Thyroid gland (tissue), 4 donors: ENCODE data around the gene ARL10. TPM values are rescaled to one million over a fixed set of nuclear protein-coding genes. Genes with fewer than 3 reads are reported as not detected.

ENCODE experiments used
- DNase-seq, 2 donors: peaks; one replicate each; pipeline ENCODE4 v3.0.0-alpha.2; 2019
- H3K27ac ChIP-seq, 3 donors: fragments of 200-600 bp; sonication (generic); 1 replicate in 2 of 3; 2 replicates in 1 of 3; pipeline ENCODE4 v1.5.1; 2016 to 2019; ENCODE audit warnings: mild to moderate bottlenecking in 1 of 3, moderate library complexity in 1 of 3
- H3K27me3 ChIP-seq: fragments of 200-600 bp; sonication (generic); one replicate; pipeline ENCODE4 v1.5.1; 2019
- H3K36me3 ChIP-seq, 2 donors: fragments of 200-600 bp; sonication (generic); one replicate each; pipeline ENCODE4 v1.5.1; 2016 to 2019
- H3K4me1 ChIP-seq, 2 donors: fragments of 200-600 bp; sonication (generic); one replicate each; pipeline ENCODE4 v1.5.1; 2017 to 2019
- H3K4me3 ChIP-seq, 3 donors: fragments of 200-600 bp; sonication (generic); replicated peaks in 1 of 3; 1 replicate in 2 of 3; 2 replicates in 1 of 3; pipeline ENCODE4 v1.5.1; 2016; ENCODE audit warnings: mild to moderate bottlenecking in 1 of 3
- H3K9me3 ChIP-seq: fragments of 200-600 bp; sonication (generic); one replicate; pipeline ENCODE4 v1.5.1; 2017
- CTCF ChIP-seq, 6 experiments: fragments of 200-600 bp in 3 of 6; fragments of 450-650 bp in 3 of 6; sonication (generic) in 3 of 6; IDR thresholded peaks; one replicate each; pipeline ENCODE4 v1.5.1; 2016 to 2019; ENCODE audit warnings: antibody characterized with exemption in 6 of 6, mild to moderate bottlenecking in 2 of 6, inconsistent platforms in 1 of 6, moderate library complexity in 1 of 6
- POLR2A ChIP-seq, 2 donors: fragments of 450-650 bp; IDR thresholded peaks; one replicate each; pipeline ENCODE4 v1.6.1; 2017; ENCODE audit warnings: antibody characterized with exemption in 2 of 2, mild to moderate bottlenecking in 2 of 2, moderate library complexity in 1 of 2
- WGBS, 2 donors: methylation state at CpG; one replicate each; pipeline ENCODE4 v1.1.5; 2017; 5-methylcytosine and 5-hydroxymethylcytosine counted together
- intact Hi-C: fragments of 100-400 bp; cut with DNase I; formaldehyde crosslinking; loops from one replicate; pipeline ENCODE4 v1.15.1; 2023
- total RNA-seq, 4 donors: library from RNA; depleted of rRNA; stranded (reverse); fragments of >200 nt; gene quantifications; one replicate each; pipeline ENCODE4 v1.2.3, GENCODE V29; 2016

ARL10 gene
- total RNA-seq, 4 donors from 2014 or later, result 2.1 to 11.0 (median 2.8) TPM

- Histone ChIP-seq H3K36me3 (no peaks in the 10 kb centered on the region), H3K4me3 (no peak overlapping the region), H3K9me3 (no peaks in the 10 kb centered on the region), H3K27ac (no peak overlapping the region), H3K27me3 (no peaks in the 10 kb centered on the region), H3K4me1 (no peaks in the 10 kb centered on the region)
- intact Hi-C loops, result no loop called here
- no peak for TF ChIP-seq POLR2A (IDR thresholded peaks at IDR 0.05)
- no peak for TF ChIP-seq CTCF (IDR thresholded peaks at IDR 0.05)
- DNase-seq, result no peak
These were observed 31.1 kb upstream of the ARL10 start for GRCh38 chr5:176334031-176334770.

GRCh38 chr5:176337913-176338312 is 27.4 kb upstream of the ARL10 start:
- no peaks in the 10 kb centered on the region for H3K36me3 ChIP-seq
- no peak for TF ChIP-seq POLR2A (IDR thresholded peaks at IDR 0.05)
- TF ChIP-seq CTCF (IDR thresholded peaks at IDR 0.05), result no peak
- no peaks in the 10 kb centered on the region for H3K4me1 ChIP-seq
- intact Hi-C loops, result no loop called here
- no peak overlapping the region for H3K27ac ChIP-seq
- no peaks in the 10 kb centered on the region for H3K27me3 ChIP-seq
- no peak overlapping the region for H3K4me3 ChIP-seq
- no peak for DNase-seq
- 57 to 68% methylated on average over 1 of the region's 1 CpG for WGBS, 2 donors
- no peaks in the 10 kb centered on the region for H3K9me3 ChIP-seq

GRCh38 chr5:176339304-176339703 is 26.0 kb upstream of the ARL10 start:
- Histone ChIP-seq H3K27me3 (no peaks in the 10 kb centered on the region), H3K9me3 (no peaks in the 10 kb centered on the region), H3K4me3 (no peak overlapping the region), H3K27ac (no peak overlapping the region), H3K36me3 (no peaks in the 10 kb centered on the region), H3K4me1 (no peaks in the 10 kb centered on the region)
- no peak for DNase-seq
- intact Hi-C loops, result no loop called here
- 90 to 93% methylated on average over 5 of the region's 5 CpGs for WGBS, 2 donors
- TF ChIP-seq POLR2A (IDR thresholded peaks at IDR 0.05) (no peak), CTCF (IDR thresholded peaks at IDR 0.05) (no peak)

GRCh38 chr5:176341325-176342157 is 23.7 kb upstream of the ARL10 start:
- Histone ChIP-seq H3K9me3 (no peaks in the 10 kb centered on the region), H3K36me3 (peaks cover 10 to 20% of the 10 kb centered on the region in 2 donors), H3K27me3 (no peaks in the 10 kb centered on the region), H3K4me3 (no peak overlapping the region), H3K4me1 (no peaks in the 10 kb centered on the region), H3K27ac (no peak overlapping the region)
- 77 to 80% methylated on average over 2 of the region's 2 CpGs for WGBS, 2 donors
- TF ChIP-seq CTCF (IDR thresholded peaks at IDR 0.05), result no peak
- no peak for TF ChIP-seq POLR2A (IDR thresholded peaks at IDR 0.05)
- intact Hi-C loops, result no loop called here
- DNase-seq, result no peak

- 95 to 98% methylated on average over 1 of the region's 1 CpG for WGBS, 2 donors
- Histone ChIP-seq H3K4me1 (no peaks in the 10 kb centered on the region), H3K36me3 (peaks cover 15 to 24% of the 10 kb centered on the region in 2 donors), H3K27me3 (no peaks in the 10 kb centered on the region), H3K4me3 (no peak overlapping the region), H3K9me3 (no peaks in the 10 kb centered on the region), H3K27ac (no peak overlapping the region)
- intact Hi-C loops, result no loop called here
- no peak for TF ChIP-seq CTCF (IDR thresholded peaks at IDR 0.05)
- no peak for TF ChIP-seq POLR2A (IDR thresholded peaks at IDR 0.05)
- no peak for DNase-seq
These were observed 23.2 kb upstream of the ARL10 start for GRCh38 chr5:176342158-176342483.
